Measurements from ENCODE around the gene POM121C. TPM values are rescaled to one million over a fixed set of nuclear protein-coding genes. Genes with fewer than 3 reads are reported as not detected.
"Not testable (repeated sequence)": the region's sequence is repeated elsewhere in the genome, so short reads cannot be mapped to it uniquely, and the experiment has no call there.

The POM121C gene
- total and polyA plus RNA-seq, 2 of the 13 experiments (the other 11 are each of a cell fraction or from before 2014, with no cell fraction given), result 7.3 to 20.2 TPM

DNA sequence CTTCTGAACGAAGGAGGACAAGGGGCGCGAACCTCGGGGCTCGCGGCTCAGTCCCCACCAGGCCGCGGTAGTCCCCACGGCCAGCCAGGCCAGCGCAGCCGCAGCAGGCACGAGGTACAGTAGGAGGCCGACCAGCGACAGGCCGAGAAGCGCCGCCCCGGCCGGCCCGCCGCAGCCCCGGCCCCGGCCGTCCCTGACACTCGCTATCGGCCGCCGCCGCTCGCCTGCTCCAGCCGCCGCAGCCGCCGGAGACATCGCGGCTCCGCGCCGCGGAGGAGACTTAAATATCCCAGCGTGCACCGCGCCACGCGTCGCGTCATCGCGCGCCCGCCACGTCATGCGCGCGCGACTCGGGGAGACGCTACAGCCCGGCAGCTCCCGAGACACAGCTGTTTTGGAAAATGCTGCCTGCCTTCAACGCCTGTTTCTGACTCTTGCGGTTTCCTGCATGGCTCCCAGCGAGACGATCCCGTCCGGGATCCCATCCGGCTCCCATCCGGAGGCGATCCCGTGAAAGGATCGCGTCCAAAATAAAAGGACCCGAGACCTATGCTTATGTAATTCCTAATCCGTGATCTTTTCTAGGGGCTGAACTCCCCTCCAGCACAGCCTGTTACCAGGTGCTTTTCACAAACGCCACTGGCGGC lies 43.5 kb downstream of the POM121C start:
- CTCF ChIA-PET (ENCODE audit: low intra/inter-chr PET ratio, low total read pairs); BruUV-seq (replicated peaks); H2AFZ ChIP-seq (ENCODE audit: low read length); POLR2A ChIA-PET; H3K9me3 ChIP-seq (ENCODE audit: low read length); intact Hi-C loops (cut with micrococcal nuclease; ENCODE audit: unreplicated experiment); H4K20me1 ChIP-seq (ENCODE audit: insufficient read depth, low read length); H3K79me2 ChIP-seq (ENCODE audit: insufficient read depth, low read length); H3K4me1 ChIP-seq (ENCODE audit: insufficient read depth, low read length); in situ Hi-C loops (cut with HindIII; ENCODE audit: extremely low pct_ligation_motif_present, low pct_unique_long_range_greater_than_20kb); H3K27me3 ChIP-seq (ENCODE audit: control insufficient read depth in 1 of 2, insufficient read depth in 2 of 2, low read length in 2 of 2); FAIRE-seq: not testable (repeated sequence)
- peaks cover 4 to 20% of the 10 kb centered on the region in 2 experiments; a peak in 3 of 5 replicates for H3K36me3 ChIP-seq (replicated peaks in 1 of 2; ENCODE audit: control insufficient read depth in 1 of 2, insufficient read depth in 2 of 2, low read length in 2 of 2)
- peak; percentile 84 for ATAC-seq
- H3K9ac ChIP-seq (ENCODE audit: insufficient read depth, low read depth, low read length), result peak overlapping the region; percentile 66
- peak overlapping the region; percentile 65 for H3K27ac ChIP-seq (ENCODE audit: extremely low read length, insufficient read depth, low read length)
- peak overlapping the region; percentile 49; the same call in 1 of the 2 replicates for H3K4me2 ChIP-seq (ENCODE audit: low read depth, low read length)
- peak; percentile 5 for DNase-seq (ENCODE audit: low spot score)
- 0% methylated on average over 17 of the region's 76 CpGs for WGBS (ENCODE audit: low lambda C conversion rate)
- H3K4me3 ChIP-seq (replicated peaks in 1 of 3; ENCODE audit: insufficient read depth in 1 of 3, low read depth in 2 of 3, low read length in 3 of 3), result peak overlapping the region; percentile 42 to 61 (median 57); a peak in 5 of 6 replicates
- TF ChIP-seq POLR2G (IDR thresholded peaks at IDR 0.05; ENCODE audit: low read depth, low read length) (peak; percentile 51; the same call in 1 of the 2 replicates), RAD21 (CRISPR knock-in tag; IDR thresholded peaks at IDR 0.05) (peak; percentile 38; the same call in 1 of the 2 replicates), KDM5A (IDR thresholded peaks at IDR 0.05; ENCODE audit: borderline replicate concordance, low read length) (peak; percentile 80), KAT8 (CRISPR knock-in tag; IDR thresholded peaks at IDR 0.05) (peak; percentile 69), CREB1 (IDR thresholded peaks at IDR 0.05) (peak; percentile 22; the same call in 1 of the 2 replicates), CREB1 (CRISPR knock-in tag; IDR thresholded peaks at IDR 0.05) (peak; percentile 66), ZFX (CRISPR knock-in tag; IDR thresholded peaks at IDR 0.05; ENCODE audit: low read depth) (peak; percentile 53), TAF1 (CRISPR knock-in tag; IDR thresholded peaks at IDR 0.05) (peak; percentile 21; the same call in 1 of the 2 replicates), ZNF143 (CRISPR knock-in tag; IDR thresholded peaks at IDR 0.05) (peak; percentile 80), ZNF563 (CRISPR knock-in tag; IDR thresholded peaks at IDR 0.05) (0 out of 2 replicates have a peak, but pooled peaks have one; percentile 35), ATF1 (CRISPR knock-in tag; IDR thresholded peaks at IDR 0.05) (peak; percentile 59), RBFOX2 (IDR thresholded peaks at IDR 0.05; ENCODE audit: low read depth, low read length) (peak; percentile 44; the same call in 1 of the 2 replicates), GABPB1 (CRISPR knock-in tag; IDR thresholded peaks at IDR 0.05) (peak; percentile 39; the same call in 1 of the 2 replicates), SAP130 (CRISPR knock-in tag; IDR thresholded peaks at IDR 0.05; ENCODE audit: low read depth) (peak; percentile 62), KMT2B (CRISPR knock-in tag; IDR thresholded peaks at IDR 0.05) (peak; percentile 72; the same call in 1 of the 2 replicates), GATAD1 (CRISPR knock-in tag; IDR thresholded peaks at IDR 0.05) (peak; percentile 83)
- TF ChIP-seq, protein P1, sequence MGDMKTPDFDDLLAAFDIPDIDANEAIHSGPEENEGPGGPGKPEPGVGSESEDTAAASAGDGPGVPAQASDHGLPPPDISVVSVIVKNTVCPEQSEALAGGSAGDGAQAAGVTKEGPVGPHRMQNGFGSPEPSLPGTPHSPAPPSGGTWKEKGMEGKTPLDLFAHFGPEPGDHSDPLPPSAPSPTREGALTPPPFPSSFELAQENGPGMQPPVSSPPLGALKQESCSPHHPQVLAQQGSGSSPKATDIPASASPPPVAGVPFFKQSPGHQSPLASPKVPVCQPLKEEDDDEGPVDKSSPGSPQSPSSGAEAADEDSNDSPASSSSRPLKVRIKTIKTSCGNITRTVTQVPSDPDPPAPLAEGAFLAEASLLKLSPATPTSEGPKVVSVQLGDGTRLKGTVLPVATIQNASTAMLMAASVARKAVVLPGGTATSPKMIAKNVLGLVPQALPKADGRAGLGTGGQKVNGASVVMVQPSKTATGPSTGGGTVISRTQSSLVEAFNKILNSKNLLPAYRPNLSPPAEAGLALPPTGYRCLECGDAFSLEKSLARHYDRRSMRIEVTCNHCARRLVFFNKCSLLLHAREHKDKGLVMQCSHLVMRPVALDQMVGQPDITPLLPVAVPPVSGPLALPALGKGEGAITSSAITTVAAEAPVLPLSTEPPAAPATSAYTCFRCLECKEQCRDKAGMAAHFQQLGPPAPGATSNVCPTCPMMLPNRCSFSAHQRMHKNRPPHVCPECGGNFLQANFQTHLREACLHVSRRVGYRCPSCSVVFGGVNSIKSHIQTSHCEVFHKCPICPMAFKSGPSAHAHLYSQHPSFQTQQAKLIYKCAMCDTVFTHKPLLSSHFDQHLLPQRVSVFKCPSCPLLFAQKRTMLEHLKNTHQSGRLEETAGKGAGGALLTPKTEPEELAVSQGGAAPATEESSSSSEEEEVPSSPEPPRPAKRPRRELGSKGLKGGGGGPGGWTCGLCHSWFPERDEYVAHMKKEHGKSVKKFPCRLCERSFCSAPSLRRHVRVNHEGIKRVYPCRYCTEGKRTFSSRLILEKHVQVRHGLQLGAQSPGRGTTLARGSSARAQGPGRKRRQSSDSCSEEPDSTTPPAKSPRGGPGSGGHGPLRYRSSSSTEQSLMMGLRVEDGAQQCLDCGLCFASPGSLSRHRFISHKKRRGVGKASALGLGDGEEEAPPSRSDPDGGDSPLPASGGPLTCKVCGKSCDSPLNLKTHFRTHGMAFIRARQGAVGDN (CRISPR knock-in tag; IDR thresholded peaks at IDR 0.05), result peak; percentile 33; the same call in 1 of the 2 replicates
- TF ChIP-seq, protein P2, sequence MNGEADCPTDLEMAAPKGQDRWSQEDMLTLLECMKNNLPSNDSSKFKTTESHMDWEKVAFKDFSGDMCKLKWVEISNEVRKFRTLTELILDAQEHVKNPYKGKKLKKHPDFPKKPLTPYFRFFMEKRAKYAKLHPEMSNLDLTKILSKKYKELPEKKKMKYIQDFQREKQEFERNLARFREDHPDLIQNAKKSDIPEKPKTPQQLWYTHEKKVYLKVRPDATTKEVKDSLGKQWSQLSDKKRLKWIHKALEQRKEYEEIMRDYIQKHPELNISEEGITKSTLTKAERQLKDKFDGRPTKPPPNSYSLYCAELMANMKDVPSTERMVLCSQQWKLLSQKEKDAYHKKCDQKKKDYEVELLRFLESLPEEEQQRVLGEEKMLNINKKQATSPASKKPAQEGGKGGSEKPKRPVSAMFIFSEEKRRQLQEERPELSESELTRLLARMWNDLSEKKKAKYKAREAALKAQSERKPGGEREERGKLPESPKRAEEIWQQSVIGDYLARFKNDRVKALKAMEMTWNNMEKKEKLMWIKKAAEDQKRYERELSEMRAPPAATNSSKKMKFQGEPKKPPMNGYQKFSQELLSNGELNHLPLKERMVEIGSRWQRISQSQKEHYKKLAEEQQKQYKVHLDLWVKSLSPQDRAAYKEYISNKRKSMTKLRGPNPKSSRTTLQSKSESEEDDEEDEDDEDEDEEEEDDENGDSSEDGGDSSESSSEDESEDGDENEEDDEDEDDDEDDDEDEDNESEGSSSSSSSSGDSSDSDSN (CRISPR knock-in tag; IDR thresholded peaks at IDR 0.05), result peak; percentile 36; the same call in 1 of the 2 replicates
- TF ChIP-seq, protein P3, sequence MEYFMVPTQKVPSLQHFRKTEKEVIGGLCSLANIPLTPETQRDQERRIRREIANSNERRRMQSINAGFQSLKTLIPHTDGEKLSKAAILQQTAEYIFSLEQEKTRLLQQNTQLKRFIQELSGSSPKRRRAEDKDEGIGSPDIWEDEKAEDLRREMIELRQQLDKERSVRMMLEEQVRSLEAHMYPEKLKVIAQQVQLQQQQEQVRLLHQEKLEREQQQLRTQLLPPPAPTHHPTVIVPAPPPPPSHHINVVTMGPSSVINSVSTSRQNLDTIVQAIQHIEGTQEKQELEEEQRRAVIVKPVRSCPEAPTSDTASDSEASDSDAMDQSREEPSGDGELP (IDR thresholded peaks at IDR 0.05; ENCODE audit: borderline replicate concordance, low read depth), result peak; percentile 49; the same call in 1 of the 2 replicates

All from HepG2 (cell line).